Stimulated activated CD4-positive, alpha-beta T cell treated with anti-CD3 and anti-CD28 coated beads, Interleukin-2, amount 100 ng/mL, for 48 hours (primary cell): Measurements from ENCODE around the gene PIP5K1B.

Experiments
- DNase-seq, 2 donors: peaks; one replicate each; pipeline ENCODE4 v3.0.0-alpha.2; 2020

Gene PIP5K1B

DNA sequence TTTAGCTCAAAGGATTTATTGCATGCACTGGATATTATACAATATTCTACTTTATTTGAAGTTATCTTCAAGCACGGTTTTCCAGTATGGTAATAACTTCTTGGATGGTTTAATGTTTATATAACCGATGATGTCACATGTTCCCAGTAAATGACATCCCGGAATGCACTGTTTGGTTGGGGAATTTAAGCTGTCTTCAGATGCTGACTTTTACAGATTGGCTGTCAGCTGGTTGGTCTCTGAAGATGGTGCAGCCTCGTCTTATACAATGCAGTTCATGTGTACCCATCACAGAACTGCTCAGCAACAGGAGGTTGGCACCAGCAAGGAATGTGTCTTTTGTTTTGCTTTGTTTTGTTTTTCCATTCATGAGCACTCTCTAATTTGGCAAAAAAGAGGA is 165.0 kb downstream of the PIP5K1B start:
- DNase-seq = no peak

DNA sequence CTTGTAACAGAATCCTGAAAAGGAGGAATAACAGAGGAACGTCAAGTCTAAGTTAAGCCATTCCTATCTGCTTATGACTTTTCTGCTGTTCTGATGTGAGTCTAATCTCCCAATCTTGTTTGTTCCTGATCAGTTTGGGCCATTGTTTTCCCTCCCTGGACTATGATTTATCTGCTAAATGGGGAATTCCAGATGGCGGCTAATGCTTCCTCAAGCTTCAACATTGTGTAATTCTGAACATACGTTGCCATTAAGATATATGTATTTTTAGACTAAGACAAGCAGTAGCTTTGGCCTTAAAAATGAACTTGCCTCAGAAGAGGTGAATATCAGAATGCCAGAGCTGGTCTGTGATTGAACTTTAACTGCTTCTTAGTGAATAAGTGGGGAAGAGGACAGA is 166.2 kb downstream of the PIP5K1B start:
- DNase-seq = no peak

DNA sequence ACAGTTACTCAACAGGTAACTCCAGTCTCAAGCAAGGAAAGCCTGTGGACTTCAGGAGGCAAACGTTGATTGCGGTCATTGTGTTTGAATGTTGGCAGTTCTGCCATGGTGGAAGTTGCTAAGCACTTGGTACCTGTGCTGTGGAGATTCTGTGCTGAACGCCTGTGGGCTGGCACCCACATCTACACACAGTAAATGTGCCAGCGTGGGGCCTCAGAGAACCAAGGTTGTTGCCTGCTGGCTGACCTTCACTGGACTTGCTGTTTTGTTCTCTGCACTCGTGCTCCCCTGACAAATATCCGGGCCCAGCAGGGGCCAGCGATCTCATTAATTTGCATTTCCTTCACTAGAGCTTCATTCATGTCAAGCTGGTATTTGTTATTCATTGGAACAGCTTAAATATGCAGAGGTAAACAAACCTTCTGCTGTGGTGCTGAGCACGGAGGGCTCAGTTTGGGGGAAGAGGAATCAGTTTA is 167.0 kb downstream of the PIP5K1B start:
- no peak for DNase-seq

DNA sequence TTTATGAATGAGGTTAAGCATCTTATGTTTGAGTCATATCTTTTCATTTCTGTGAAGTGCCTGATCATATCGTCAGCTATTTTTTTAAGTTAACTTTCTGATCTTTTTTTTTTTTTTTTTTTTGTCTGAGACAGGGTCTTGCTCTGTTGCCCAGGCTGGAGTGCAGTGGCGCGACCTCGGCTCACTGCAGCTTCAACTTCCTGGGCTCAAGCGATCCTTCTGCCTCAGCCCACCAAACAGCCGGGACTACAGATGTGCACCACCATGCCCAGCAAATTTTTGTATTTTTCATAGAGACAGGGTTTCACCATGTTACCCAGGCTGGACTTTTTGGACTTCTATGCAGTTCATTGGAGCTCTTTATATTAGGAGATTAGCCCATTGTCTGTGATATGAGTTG is 168.1 kb downstream of the PIP5K1B start:
- no peak for DNase-seq

DNA sequence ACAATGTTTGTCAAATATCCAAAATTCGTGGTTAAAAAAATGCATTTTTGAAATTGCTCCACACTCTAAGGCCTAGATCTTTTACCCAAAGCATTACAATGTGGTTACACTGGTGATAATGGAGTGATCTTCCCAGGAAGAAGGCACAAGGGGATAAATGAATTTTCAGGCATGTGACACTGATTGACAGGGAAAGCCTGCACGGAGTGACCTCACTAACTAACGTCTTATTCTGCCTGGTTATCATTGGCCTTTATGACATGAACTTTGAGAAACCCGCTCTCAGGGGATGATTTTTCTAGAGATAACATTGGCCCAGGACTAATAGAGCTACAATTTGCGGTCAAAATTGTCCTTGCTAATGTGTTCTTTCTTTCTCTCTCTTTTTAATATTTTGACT is 171.2 kb downstream of the PIP5K1B start:
- no peak for DNase-seq

DNA sequence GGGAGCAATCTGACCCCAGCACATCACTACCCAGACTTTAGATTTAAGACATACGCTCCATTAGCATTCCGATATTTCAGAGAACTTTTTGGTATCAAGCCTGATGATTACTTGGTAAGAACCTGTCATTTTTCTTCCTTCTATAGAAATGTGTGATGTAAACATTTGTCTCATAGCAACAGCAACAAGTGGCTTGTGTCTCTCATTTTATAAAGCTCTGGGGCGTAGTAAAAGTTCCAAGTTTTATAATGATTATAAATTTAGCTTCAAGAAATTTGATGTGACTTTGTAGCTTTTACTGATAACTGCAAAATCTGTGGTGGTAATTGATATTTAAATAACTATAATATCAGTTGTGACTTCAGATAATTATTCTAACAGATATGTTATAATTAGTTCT is 171.6 kb downstream of the PIP5K1B start:
- no peak for DNase-seq

DNA sequence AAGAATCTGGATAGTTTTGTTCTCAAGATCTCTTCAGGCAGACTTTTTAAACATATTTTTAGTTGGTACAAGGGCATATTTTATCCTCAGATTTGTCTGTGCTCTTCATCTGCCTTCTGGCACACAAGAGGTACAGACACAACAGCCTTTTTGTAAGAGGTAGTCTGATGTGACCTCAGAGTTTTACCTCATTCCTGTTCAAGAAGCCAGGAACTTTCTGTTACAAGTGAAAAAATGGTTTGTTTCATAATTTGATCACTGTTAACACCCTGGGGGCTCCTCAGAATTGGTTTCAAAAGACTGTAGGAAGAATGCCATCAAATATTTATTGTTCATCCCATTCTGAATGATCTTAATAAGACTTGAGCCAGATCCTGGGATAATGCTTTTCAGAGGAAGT is 172.2 kb downstream of the PIP5K1B start:
- no peak for DNase-seq

DNA sequence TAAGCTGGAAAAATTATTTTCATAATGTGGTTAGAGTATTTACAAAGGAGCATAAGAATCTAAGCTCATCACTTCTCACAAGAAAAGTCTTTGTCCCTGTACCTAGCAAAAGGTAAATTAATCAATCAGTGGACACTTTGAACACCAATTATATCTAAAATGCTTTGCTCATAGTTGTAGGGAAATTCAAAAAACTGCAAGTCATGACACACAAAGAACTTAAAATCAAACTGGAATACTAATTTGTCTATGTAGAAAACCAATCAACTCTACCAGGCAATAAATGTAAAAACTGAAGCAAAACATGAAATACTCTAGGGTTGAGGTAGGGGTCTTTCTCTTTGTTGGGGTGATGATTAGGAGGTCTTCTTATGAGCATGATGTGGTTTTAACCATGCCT is 173.4 kb downstream of the PIP5K1B start:
- DNase-seq = no peak

DNA sequence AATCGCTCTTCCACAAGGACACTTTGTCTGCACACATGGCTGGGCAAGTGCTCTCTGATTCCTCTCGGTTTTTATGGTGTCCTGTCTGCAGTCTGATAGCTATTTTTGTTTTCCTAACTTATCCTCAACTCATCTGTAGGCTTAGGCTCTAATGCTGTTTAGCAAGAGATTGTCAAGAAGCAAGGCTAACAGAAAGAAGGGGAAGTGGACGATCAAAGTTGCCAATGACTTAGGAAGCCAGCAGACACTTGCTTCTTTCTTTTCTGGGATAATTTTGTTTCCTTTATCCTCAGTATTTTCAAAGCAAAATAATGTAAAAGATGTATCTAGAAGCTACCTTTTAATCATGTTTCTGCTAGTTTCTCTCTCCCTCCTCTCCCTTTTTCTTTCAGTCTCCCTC is 178.2 kb downstream of the PIP5K1B start:
- no peak for DNase-seq

DNA sequence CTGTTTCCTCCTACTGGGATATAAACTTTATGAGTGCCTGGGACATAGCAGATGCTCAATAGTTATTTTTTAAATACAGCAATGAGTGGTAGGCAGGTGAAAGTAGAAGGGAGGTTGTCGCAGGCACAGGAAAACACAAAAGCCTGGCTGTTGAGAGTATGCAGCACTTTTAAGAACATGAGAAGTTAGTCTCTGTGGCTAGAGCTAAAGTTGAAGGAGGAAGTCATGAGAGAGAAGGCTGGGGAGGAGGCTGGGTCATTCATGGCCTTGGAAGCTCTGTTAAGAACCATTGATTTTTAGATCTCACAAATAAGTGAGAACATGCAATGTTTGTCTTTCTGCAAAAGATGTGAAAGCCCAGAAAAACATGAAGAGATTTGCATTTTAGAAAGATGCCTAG is 182.2 kb downstream of the PIP5K1B start:
- no peak for DNase-seq

DNA sequence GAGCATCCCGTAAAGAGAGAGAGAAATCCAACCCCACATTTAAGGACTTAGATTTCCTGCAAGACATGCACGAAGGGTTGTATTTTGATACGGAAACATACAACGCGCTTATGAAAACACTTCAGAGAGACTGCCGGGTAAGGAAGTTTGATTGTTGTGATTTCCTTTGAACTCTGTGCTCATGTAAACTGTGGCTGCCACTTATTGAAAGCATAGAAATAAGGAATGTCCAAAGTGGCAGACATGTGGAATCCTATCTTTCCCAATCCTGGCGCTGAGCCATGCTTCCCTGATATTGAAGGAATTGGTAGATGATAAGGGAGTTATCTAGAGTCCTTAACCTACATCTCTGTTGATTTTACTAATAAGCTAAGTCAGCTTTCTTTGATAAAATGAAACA is 189.5 kb downstream of the PIP5K1B start:
- no peak for DNase-seq

DNA sequence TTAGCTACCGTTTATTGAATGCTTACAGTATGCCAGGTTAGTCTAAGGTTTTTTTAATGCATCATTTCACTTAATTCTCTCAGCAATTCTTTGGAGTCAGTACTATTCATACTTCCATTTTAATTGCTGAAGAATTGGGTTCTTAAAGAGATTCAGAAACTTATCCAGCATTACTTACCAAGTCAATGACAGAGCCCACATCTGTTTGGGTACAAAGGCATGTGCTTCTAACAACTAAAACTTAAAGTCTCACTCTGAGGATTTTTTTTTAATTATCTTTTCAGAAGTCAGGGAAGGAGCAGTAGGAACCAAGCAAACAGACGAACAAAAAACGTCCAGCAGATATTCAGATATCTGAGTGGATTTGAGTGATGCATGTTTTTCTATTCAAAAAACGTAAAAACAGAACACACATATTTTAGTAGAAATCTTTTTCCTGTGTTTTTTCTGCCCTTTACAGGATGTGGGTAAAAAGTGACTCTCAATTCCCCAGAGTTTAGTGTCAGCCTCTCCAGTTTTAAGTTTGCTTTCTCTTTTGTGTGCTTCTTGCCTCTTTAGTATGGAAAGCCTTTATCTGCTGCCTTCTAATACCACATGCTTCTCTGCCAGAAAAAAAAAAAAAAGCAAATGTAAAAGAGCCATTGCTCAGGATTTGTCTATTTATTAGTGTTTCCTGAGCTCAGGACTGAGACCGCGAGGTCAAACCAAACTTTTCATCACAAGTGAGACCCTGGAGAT is 190.9 kb downstream of the PIP5K1B start:
- no peak for DNase-seq

DNA sequence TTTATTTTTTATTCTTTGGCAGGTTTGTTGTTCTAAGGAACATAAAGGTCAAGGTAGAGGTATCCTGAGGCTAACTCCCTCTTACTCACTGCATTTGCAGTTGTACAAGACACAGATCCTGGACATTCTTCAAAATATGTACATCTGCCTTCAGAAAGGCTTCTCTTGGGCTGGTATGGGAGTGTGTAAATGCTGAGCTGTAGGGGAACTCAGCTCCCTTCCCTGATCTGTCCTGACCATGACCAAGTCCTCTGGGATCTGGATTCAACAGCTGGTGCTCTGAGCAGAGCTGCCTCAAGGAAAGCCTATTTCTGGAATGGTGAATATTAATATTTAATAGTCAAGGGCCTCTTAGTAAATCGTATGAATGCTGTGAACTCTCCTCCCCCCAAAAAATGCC is 191.4 kb downstream of the PIP5K1B start:
- DNase-seq = no peak

DNA sequence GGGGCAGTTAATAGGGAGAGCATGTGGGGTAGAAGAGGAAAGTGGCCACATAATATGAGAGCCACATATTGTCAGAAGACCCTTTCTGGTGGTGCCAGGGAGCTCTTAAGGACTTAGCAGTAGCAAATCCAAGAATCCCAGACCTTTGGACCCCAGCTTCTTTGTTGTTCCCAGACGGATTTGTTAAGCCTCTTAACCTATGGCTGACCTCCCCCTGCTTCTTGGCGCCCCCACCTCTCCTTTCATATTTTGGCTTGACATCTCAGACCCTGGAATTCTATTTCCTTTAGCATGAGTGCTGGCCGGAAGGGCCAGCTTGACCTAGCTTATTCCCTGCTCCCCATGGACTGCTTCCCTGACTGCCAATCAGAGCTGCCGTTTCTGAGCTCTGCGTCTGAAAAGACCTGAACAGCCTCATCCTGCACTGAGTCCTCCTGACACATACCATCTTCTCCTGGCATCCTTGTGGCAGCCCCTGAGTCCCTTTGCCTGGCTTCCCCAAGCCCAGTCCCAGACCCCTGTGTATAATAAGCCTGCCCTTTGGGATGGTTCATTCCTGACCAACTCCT is 192.6 kb downstream of the PIP5K1B start:
- no peak for DNase-seq

DNA sequence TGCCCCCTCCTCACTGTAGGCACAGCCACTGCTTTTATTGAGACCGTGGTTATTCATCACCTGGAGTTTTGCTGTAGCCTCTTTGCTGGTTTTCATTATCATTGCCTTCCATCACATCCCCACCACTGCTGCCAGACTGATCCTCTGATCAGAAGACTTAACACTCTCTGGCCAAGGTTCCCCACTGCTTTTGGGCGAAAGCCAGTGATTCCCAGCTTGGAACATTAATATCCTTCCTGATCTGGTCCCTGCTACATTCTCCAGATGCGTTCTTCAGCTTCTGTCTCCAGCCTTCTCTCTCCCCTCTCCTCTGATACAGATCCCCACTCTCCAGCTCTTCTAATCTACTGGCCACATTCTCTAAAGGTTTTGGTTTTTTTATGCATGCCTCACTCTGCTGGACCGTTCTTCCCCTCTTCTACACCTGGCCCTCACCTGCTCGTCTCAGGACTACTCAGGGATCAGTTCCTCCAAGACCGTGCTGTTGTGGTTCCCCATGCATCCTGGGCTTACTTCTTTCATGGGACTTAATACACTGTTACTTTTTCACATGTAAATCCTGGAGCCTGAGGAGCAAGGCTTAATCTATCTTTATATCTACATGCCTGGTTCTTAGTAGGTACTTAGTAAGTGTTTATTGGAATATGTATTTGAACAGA is 193.9 kb downstream of the PIP5K1B start:
- DNase-seq = no peak

DNA sequence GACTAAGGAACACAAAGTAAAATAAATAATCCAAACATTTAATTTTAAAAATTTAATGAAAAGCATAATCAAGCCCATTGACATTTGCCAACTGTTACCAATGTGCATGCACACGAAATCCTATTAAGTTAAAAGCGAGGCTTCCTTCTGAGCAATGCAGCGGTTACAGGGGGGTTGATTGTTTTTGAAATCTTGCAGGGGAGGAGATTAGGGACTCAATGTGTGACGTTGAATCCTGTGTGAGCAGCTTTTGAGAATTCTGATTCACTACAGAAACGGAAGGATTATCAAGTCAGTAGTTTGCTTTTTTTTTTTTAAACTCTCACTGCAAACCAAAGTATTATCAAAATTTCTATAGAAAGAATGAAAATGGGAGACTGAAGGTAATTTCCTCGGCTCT is 199.4 kb downstream of the PIP5K1B start:
- no peak for DNase-seq

DNA sequence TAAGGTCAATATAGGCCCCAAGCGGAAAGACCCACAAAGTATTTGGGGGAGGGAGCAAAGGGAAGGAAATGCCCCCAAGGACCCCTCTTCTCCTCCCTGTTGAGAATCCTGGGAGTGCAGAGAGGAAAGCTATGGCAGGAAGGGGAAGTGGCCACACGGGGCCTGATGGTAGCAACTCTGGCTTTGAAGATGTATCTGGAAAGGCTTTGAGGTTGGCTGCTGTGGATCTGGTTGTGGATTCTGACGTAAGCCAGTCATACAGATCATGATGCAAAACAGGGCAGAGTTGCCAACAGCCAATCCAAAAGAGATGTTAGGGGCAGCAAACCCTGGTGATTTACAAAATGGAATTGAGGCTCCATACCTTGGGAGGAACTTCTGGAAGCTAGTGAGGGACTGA is 200.1 kb downstream of the PIP5K1B start:
- DNase-seq = no peak

DNA sequence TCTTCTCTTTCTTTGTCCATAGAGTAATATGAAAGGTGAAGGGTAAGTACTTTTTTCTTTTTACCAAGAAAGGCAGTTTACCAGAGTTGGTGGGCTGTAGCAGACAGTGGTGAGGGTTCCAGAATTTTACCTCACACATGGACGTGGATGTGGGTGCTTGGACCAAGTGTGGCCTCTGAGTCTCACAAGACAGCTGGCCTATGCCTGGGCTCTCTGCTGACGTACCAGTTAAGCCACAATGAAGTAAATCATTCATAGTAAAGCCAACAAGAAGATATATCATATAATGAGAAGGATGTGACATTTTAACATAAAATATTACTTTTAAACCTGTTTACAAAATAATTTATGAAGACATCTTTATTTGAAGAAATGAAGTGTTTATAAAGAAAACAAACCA is 202.9 kb downstream of the PIP5K1B start:
- no peak for DNase-seq

DNA sequence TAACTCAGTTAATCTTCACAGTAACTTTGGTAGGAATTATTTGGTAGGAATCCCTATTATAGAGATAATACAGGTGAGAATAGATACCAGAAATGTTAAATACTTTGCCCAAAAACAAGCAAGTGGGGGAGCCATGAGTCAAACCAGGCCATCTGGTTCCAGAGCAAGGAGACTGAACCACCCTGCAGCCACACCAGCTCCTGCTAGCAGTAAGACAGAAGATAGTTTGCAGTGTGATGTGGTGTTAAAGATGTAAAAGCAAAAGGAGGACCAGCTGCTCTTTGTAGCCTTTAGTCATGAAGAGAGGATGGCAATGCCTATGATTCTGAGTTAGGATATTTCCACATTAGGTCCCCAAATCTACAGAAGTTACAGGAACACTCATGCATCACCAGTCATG is 207.5 kb downstream of the PIP5K1B start:
- DNase-seq = no peak

DNA sequence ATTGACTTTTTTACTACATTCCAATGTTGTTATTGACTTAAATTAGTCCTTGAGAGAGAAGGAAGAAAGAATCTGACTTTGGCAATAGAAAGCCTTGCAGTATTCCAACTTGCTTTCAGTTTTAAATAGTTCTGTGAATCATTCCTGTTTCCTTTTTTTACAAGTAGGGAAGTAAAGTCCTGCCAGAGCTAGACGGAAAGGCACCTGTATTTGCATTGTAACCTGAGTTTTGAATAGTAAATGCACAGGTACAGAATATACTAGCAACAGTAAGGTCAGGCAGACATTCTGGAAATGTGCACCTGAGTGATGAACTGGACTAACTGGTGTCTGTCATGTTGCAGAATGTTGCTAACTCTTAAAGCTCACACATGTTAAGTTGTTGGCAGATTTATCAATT is 208.0 kb downstream of the PIP5K1B start:
- DNase-seq = no peak

DNA sequence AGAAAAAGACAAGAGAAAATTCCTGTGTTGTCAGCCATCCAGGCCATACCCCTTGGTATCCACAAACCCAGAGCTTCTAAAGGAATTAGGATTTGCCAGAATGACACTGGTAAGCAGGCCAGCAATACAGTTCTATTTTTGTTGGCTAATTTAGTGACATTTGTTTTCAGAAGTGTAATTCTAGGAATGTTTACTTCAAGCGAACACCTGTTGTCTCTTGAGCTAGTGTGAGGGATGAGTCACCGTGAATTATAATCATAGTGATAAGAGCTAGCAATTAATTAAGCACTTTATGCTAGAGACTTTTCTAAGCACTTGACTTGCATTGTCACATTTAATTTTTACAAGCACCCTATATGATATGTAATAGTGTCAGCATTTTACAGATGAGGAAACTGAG is 209.7 kb downstream of the PIP5K1B start:
- DNase-seq = no peak

DNA sequence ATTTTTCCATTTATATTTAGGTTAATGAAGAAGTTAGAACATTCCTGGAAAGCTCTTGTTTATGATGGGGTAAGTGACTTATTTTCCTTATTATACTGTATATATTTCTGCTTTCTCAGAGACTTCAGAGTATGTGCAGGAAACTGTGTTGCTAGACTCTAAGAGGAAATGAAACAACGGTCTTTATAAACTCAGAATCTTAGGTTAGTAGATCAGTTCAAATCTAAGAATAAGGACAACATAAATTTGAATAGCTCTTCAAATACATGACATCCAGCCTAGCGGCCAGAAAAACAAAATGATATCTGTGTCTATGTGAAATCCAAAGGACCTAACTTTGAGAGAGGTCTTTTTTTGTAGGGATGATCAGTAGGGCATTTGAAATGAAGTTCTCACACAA is 214.6 kb downstream of the PIP5K1B start:
- no peak for DNase-seq

DNA sequence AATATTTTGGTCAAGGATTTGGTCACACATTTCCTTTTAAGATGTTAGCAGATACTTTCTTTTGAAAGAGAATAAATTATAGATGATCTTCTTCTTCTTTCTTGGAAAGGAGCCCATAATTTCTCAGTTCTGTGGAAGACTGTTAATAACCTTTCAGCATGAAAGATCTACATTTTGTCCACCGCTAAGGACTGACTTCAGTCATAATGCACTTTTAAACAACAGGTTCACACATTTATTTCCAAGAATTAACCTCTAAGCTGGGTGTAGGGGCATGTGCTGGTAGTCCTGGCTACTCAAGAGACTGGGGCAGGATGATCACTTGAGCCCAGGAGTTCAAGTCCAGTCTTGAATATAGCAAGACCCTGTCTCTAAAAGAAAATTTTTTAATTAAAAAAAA is 215.9 kb downstream of the PIP5K1B start:
- no peak for DNase-seq

DNA sequence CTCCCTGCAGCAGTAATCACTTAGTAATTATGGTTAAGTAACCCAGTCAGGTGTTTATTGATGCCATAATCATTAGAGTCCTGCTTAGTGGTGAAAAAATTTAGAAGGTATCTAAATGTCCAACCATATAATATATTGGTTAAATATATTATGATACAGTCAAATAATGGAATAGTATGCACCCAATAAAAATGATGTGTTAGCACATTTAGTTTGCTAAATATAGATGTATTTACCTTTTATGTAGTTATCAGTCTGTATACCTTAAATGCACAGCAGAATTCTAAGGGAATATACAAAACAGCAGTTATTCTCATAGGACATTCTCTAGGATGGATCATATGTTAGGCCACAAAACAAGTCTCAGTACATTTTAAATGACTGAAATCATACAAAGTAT is 218.4 kb downstream of the PIP5K1B start:
- DNase-seq = no peak

DNA sequence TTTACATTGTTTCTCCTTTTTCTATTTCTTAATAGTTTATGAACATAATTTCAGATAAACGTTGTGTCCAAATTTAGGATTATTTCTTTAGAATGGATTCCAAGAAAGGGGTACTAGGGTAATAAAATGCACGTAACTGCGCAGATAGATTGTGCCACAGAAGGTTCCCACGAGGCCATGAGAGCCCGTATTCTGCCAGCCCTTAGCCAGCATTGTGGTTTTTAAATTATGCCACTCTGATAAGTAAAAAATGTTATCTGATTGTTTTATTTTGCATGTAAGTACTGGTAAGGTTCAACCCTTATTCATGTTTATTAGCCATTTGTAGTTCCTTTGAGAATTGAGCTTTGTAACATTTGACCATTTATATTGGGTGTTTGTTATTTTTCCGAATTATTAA is 220.1 kb downstream of the PIP5K1B start:
- no peak for DNase-seq
